GM10847 (cell line): Measurements from ENCODE around the gene PKP4.

Experiments used
- POLR2A ChIP-seq: IDR thresholded peaks from 2 replicates; pipeline ENCODE4 v1.6.1; 2011; ENCODE audit not compliant: insufficient read length; ENCODE audit errors: extremely low read depth

The PKP4 gene

GRCh38 chr2:158489366-158490112, 32.8 kb downstream of the PKP4 start:
- TF ChIP-seq POLR2A = no peak

GRCh38 chr2:158491072-158491471, 34.3 kb downstream of the PKP4 start:
- TF ChIP-seq POLR2A = no peak

GRCh38 chr2:158493458-158493857, 36.7 kb downstream of the PKP4 start:
- TF ChIP-seq POLR2A = no peak

- TF ChIP-seq POLR2A = no peak
Observed at GRCh38 chr2:158495175-158495574, 38.4 kb downstream of the PKP4 start.

GRCh38 chr2:158496986-158497385, 40.2 kb downstream of the PKP4 start:
- no peak for TF ChIP-seq POLR2A

GRCh38 chr2:158497486-158497885, 40.7 kb downstream of the PKP4 start:
- TF ChIP-seq POLR2A = no peak

GRCh38 chr2:158498043-158498748, 41.4 kb downstream of the PKP4 start:
- no peak for TF ChIP-seq POLR2A

GRCh38 chr2:158498749-158499136, 42.0 kb downstream of the PKP4 start:
- TF ChIP-seq POLR2A = no peak

GRCh38 chr2:158499383-158499782, 42.6 kb downstream of the PKP4 start:
- TF ChIP-seq POLR2A = no peak

GRCh38 chr2:158500333-158500732, 43.6 kb downstream of the PKP4 start:
- no peak for TF ChIP-seq POLR2A

GRCh38 chr2:158501301-158501700, 44.5 kb downstream of the PKP4 start:
- TF ChIP-seq POLR2A = no peak

- TF ChIP-seq POLR2A = no peak
Observed at GRCh38 chr2:158502974-158503373, 46.2 kb downstream of the PKP4 start.

GRCh38 chr2:158504088-158504487, 47.3 kb downstream of the PKP4 start:
- TF ChIP-seq POLR2A = no peak

GRCh38 chr2:158505448-158505934, 48.7 kb downstream of the PKP4 start:
- TF ChIP-seq POLR2A = no peak

- no peak for TF ChIP-seq POLR2A
Observed at GRCh38 chr2:158507141-158507540, 50.4 kb downstream of the PKP4 start.

- TF ChIP-seq POLR2A = no peak
Observed at GRCh38 chr2:158507679-158508078, 50.9 kb downstream of the PKP4 start.
